Mesenchymal stem cell (in vitro differentiated cells and primary cell): ENCODE results near the gene MPZL2.
A peak's percentile ranks its signal among the peaks of the same experiment; 100 is the strongest.

Experiments
- DNase-seq: peaks from one replicate; pipeline ENCODE4 v3.0.0-alpha.2; 2013
- H2AFZ ChIP-seq: one replicate; pipeline ENCODE4 v1.6.1; 2013; ENCODE audit warnings: low read depth, mild to moderate bottlenecking, control low read depth, inconsistent platforms, low read length, moderate library complexity
- H2AK5ac ChIP-seq: 2 replicates; pipeline ENCODE4 v1.6.1; 2013; ENCODE audit warnings: low read length, moderate library complexity, mild to moderate bottlenecking, inconsistent platforms; ENCODE audit not compliant: severe bottlenecking
- H2BK120ac ChIP-seq: one replicate; pipeline ENCODE4 v1.6.1; 2013; ENCODE audit warnings: low read depth, mild to moderate bottlenecking, inconsistent platforms, low read length, moderate library complexity
- H2BK12ac ChIP-seq, 2 experiments: one replicate each; pipeline ENCODE4 v1.6.1; 2013; ENCODE audit warnings: inconsistent platforms in 2 of 2, low read length in 2 of 2, mild to moderate bottlenecking in 2 of 2, moderate library complexity in 2 of 2, control low read depth in 1 of 2
- H2BK15ac ChIP-seq: one replicate; pipeline ENCODE4 v1.6.1; 2013; ENCODE audit warnings: mild to moderate bottlenecking, low read depth, inconsistent platforms; ENCODE audit not compliant: poor library complexity, severe bottlenecking
- H2BK5ac ChIP-seq: 2 replicates; pipeline ENCODE4 v1.6.1; 2013; ENCODE audit warnings: low read depth, mild to moderate bottlenecking, low read length, control low read depth, inconsistent platforms; ENCODE audit not compliant: poor library complexity, severe bottlenecking
- H3K14ac ChIP-seq, 2 experiments: one replicate each; pipeline ENCODE4 v1.6.1; 2013; ENCODE audit warnings: inconsistent platforms in 2 of 2, low read length in 2 of 2, control low read depth in 1 of 2, mild to moderate bottlenecking in 1 of 2, moderate library complexity in 1 of 2
- H3K18ac ChIP-seq, 2 experiments: one replicate each; pipeline ENCODE4 v1.6.1; 2013; ENCODE audit warnings: inconsistent platforms in 2 of 2, low read length in 2 of 2, control low read depth in 1 of 2, low read depth in 1 of 2, mild to moderate bottlenecking in 1 of 2
- H3K23ac ChIP-seq, 2 experiments: one replicate each; pipeline ENCODE4 v1.6.1; 2013; ENCODE audit warnings: inconsistent platforms in 2 of 2, low read length in 2 of 2, mild to moderate bottlenecking in 2 of 2, moderate library complexity in 2 of 2, control low read depth in 1 of 2
- H3K27ac ChIP-seq: 2 replicates; pipeline ENCODE4 v1.5.1; 2013; ENCODE audit warnings: mild to moderate bottlenecking, moderate library complexity, low read length, control low read depth, inconsistent platforms; ENCODE audit not compliant: poor library complexity, severe bottlenecking
- H3K27me3 ChIP-seq, 2 experiments: 2 replicates each; pipeline versions ENCODE4 v1.6.1 to v1.7.0; 2013; ENCODE audit warnings: low read length in 2 of 2, mild to moderate bottlenecking in 2 of 2, moderate library complexity in 2 of 2, control low read depth in 1 of 2, inconsistent platforms in 1 of 2; ENCODE audit not compliant: control insufficient read depth in 1 of 2, insufficient read depth in 1 of 2
- H3K36me3 ChIP-seq, 2 experiments: 2 replicates each; pipeline versions ENCODE4 v1.6.1 to v1.7.0; 2013; ENCODE audit warnings: low read length in 2 of 2, control low read depth in 1 of 2, inconsistent platforms in 1 of 2, low read depth in 1 of 2, mild to moderate bottlenecking in 1 of 2; ENCODE audit not compliant: insufficient read depth in 2 of 2, control insufficient read depth in 1 of 2
- H3K4ac ChIP-seq, 2 experiments: one replicate each; pipeline ENCODE4 v1.6.1; 2013; ENCODE audit warnings: inconsistent platforms in 2 of 2, low read length in 2 of 2, mild to moderate bottlenecking in 2 of 2, moderate library complexity in 2 of 2, control low read depth in 1 of 2, low read depth in 1 of 2
- H3K4me1 ChIP-seq: 2 replicates; pipeline ENCODE4 v1.6.1; 2013; ENCODE audit warnings: low read depth, low read length, control low read depth; ENCODE audit not compliant: control insufficient read depth, insufficient read depth
- H3K4me2 ChIP-seq: 2 replicates; pipeline ENCODE4 v1.6.1; 2013; ENCODE audit warnings: low read length, mild to moderate bottlenecking, inconsistent platforms; ENCODE audit not compliant: poor library complexity, severe bottlenecking
- H3K4me3 ChIP-seq, 2 experiments: 2 replicates each; pipeline versions ENCODE4 v1.5.1 to v1.7.0; 2013; ENCODE audit warnings: low read length in 2 of 2, mild to moderate bottlenecking in 2 of 2, control low read depth in 1 of 2, low read depth in 1 of 2; ENCODE audit not compliant: insufficient read depth in 1 of 2
- H3K79me1 ChIP-seq: replicated peaks from 2 replicates; pipeline ENCODE4 v1.6.1; 2013; ENCODE audit warnings: mild to moderate bottlenecking, control low read depth, low read length, inconsistent platforms; ENCODE audit not compliant: poor library complexity, severe bottlenecking
- H3K9ac ChIP-seq: 2 replicates; pipeline ENCODE4 v1.7.0; 2013; ENCODE audit warnings: mild to moderate bottlenecking, low read length, moderate library complexity
- H3K9me3 ChIP-seq: 2 replicates; pipeline ENCODE4 v1.7.0; 2013; ENCODE audit warnings: mild to moderate bottlenecking, low read length; ENCODE audit not compliant: control insufficient read depth
- H4K8ac ChIP-seq: one replicate; pipeline ENCODE4 v1.6.1; 2013; ENCODE audit warnings: inconsistent platforms, mild to moderate bottlenecking, low read length, moderate library complexity
- H4K91ac ChIP-seq: one replicate; pipeline ENCODE4 v1.6.1; 2013; ENCODE audit warnings: mild to moderate bottlenecking, low read length, inconsistent platforms
- WGBS: methylation state at CpG from one replicate; pipeline ENCODE4 v1.1.7; 2013; ENCODE audit warnings: mixed read lengths; 5-methylcytosine and 5-hydroxymethylcytosine counted together

The MPZL2 gene

GRCh38 chr11:118252688-118253087 lies 11.4 kb downstream of the MPZL2 start:
- Histone ChIP-seq H3K4me2 (no peak overlapping the region), H3K4me1 (no peaks in the 10 kb centered on the region), H3K4me3 (peak overlapping the region in 1 of 2 experiments; percentile 92), H3K18ac (no peak overlapping the region), H4K91ac (no peak overlapping the region), H3K36me3 (no peaks in the 10 kb centered on the region), H3K9ac (peak overlapping the region; percentile 80), H2BK12ac (no peak overlapping the region), H2AFZ (no peak overlapping the region), H3K9me3 (no peaks in the 10 kb centered on the region), H3K23ac (no peak overlapping the region), H4K8ac (no peak overlapping the region), H3K27ac (no peak overlapping the region), H2BK120ac (no peak overlapping the region), H2BK15ac (no peak overlapping the region), H3K79me1 (no peaks in the 10 kb centered on the region), H2BK5ac (no peak overlapping the region), H3K27me3 (peaks cover 0 to 19% of the 10 kb centered on the region in 2 experiments), H3K14ac (no peak overlapping the region), H2AK5ac (no peak overlapping the region), H3K4ac (no peak overlapping the region)
- WGBS, result 93% methylated on average over 2 of the region's 3 CpGs
- no peak for DNase-seq

GRCh38 chr11:118251858-118252652 lies 12.0 kb downstream of the MPZL2 start, which contains the start of gene MPZL3:
MPZL3 (minus strand) TSS chr11:118252365; CDS start chr11:118252294, 71 bp downstream.
- H3K4ac ChIP-seq, result no peak within 1 kb of the TSS
- peak within 1 kb of the TSS; percentile 40 for H4K8ac ChIP-seq
- H2AK5ac ChIP-seq, result no peak within 1 kb of the TSS
- H2BK12ac ChIP-seq, result no peak within 1 kb of the TSS
- H2BK15ac ChIP-seq, result peak within 1 kb of the TSS; percentile 2
- peak within 1 kb of the TSS; percentile 72 for H2AFZ ChIP-seq
- H3K4me2 ChIP-seq, result peak within 1 kb of the TSS; percentile 2
- H3K36me3 ChIP-seq, result no peaks in the 10 kb centered on the region
- H3K23ac ChIP-seq, result no peak within 1 kb of the TSS
- peak within 1 kb of the TSS; percentile 3 for H2BK120ac ChIP-seq
- H3K79me1 ChIP-seq, result no peaks in the 10 kb centered on the region
- H3K27me3 ChIP-seq, result peaks cover 4 to 21% of the 10 kb centered on the region in 2 experiments
- no peak within 1 kb of the TSS for H3K27ac ChIP-seq
- H3K4me1 ChIP-seq, result no peaks in the 10 kb centered on the region
- no peak within 1 kb of the TSS for H3K14ac ChIP-seq
- DNase-seq, result peak; percentile 26
- H3K9me3 ChIP-seq, result no peaks in the 10 kb centered on the region
- H3K18ac ChIP-seq, result peak within 1 kb of the TSS in 1 of 2 experiments; percentile 37
- peak within 1 kb of the TSS; percentile 67 to 92 for H3K4me3 ChIP-seq
- peak within 1 kb of the TSS; percentile 80 for H3K9ac ChIP-seq
- no peak within 1 kb of the TSS for H4K91ac ChIP-seq
- WGBS, result 47% methylated on average over 30 of the region's 33 CpGs
- no peak within 1 kb of the TSS for H2BK5ac ChIP-seq

GRCh38 chr11:118247041-118247440 lies 17.1 kb downstream of the MPZL2 start:
- Histone ChIP-seq H3K9me3 (no peaks in the 10 kb centered on the region), H3K4me3 (no peak overlapping the region), H3K4me2 (no peak overlapping the region), H3K79me1 (no peaks in the 10 kb centered on the region), H2BK12ac (no peak overlapping the region), H2BK15ac (no peak overlapping the region), H2AFZ (no peak overlapping the region), H3K27me3 (peaks cover 25 to 29% of the 10 kb centered on the region in 2 experiments), H4K8ac (no peak overlapping the region), H3K27ac (no peak overlapping the region), H2BK120ac (no peak overlapping the region), H3K36me3 (no peaks in the 10 kb centered on the region), H3K4ac (no peak overlapping the region), H3K4me1 (no peaks in the 10 kb centered on the region), H3K14ac (no peak overlapping the region), H3K23ac (no peak overlapping the region), H3K9ac (no peak overlapping the region), H2AK5ac (no peak overlapping the region), H3K18ac (no peak overlapping the region), H4K91ac (no peak overlapping the region), H2BK5ac (no peak overlapping the region)
- no peak for DNase-seq
- 60% methylated on average over 1 of the region's 1 CpG for WGBS

- Histone ChIP-seq H3K27me3 (peaks cover 25 to 29% of the 10 kb centered on the region in 2 experiments), H3K4me1 (no peaks in the 10 kb centered on the region), H3K18ac (no peak overlapping the region), H3K9me3 (no peaks in the 10 kb centered on the region), H3K36me3 (no peaks in the 10 kb centered on the region), H4K8ac (no peak overlapping the region), H3K27ac (no peak overlapping the region), H3K4me2 (no peak overlapping the region), H3K9ac (no peak overlapping the region), H4K91ac (no peak overlapping the region), H2BK120ac (no peak overlapping the region), H3K4me3 (no peak overlapping the region), H2BK5ac (no peak overlapping the region), H3K4ac (no peak overlapping the region), H2BK15ac (no peak overlapping the region), H2AFZ (no peak overlapping the region), H2AK5ac (no peak overlapping the region), H3K23ac (no peak overlapping the region), H3K14ac (no peak overlapping the region), H3K79me1 (no peaks in the 10 kb centered on the region), H2BK12ac (no peak overlapping the region)
- WGBS, result 89% methylated on average over 3 of the region's 3 CpGs
- DNase-seq, result no peak
Measured at GRCh38 chr11:118245936-118246562, 18.0 kb downstream of the MPZL2 start.
